B cell (primary cell): ENCODE results near the gene AMT.

Source experiments
- EZH2 ChIP-seq: IDR thresholded peaks from 2 replicates; pipeline ENCODE4 v1.6.1; 2012; ENCODE audit warnings: borderline replicate concordance, low read depth, mild to moderate bottlenecking, moderate library complexity, low read length; ENCODE audit not compliant: insufficient read depth, poor library complexity, severe bottlenecking
- TF ChIP-seq, protein P1 (sequence below): fragments of 200-600 bp; IDR thresholded peaks from one replicate; pipeline ENCODE4 v1.8.0; 2022; ENCODE audit warnings: antibody characterized with exemption, mild to moderate bottlenecking

- TF ChIP-seq, protein P1, sequence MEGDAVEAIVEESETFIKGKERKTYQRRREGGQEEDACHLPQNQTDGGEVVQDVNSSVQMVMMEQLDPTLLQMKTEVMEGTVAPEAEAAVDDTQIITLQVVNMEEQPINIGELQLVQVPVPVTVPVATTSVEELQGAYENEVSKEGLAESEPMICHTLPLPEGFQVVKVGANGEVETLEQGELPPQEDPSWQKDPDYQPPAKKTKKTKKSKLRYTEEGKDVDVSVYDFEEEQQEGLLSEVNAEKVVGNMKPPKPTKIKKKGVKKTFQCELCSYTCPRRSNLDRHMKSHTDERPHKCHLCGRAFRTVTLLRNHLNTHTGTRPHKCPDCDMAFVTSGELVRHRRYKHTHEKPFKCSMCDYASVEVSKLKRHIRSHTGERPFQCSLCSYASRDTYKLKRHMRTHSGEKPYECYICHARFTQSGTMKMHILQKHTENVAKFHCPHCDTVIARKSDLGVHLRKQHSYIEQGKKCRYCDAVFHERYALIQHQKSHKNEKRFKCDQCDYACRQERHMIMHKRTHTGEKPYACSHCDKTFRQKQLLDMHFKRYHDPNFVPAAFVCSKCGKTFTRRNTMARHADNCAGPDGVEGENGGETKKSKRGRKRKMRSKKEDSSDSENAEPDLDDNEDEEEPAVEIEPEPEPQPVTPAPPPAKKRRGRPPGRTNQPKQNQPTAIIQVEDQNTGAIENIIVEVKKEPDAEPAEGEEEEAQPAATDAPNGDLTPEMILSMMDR, result no peak
- TF ChIP-seq EZH2, result no peak
Observed at GRCh38 chr3:49428752-49429080, 6.4 kb upstream of the AMT start.
